Esophagus muscularis mucosa (tissue), 4 donors: Measurements from ENCODE around the gene MCRIP2. TPM values are rescaled to one million over a fixed set of nuclear protein-coding genes. Genes with fewer than 3 reads are reported as not detected.
A peak's percentile ranks its signal among the peaks of the same experiment; 100 is the strongest.

Experiments
- DNase-seq: peaks from one replicate; pipeline ENCODE4 v3.0.0-alpha.2; 2017; ENCODE audit errors: extremely low spot score
- H3K27ac ChIP-seq, 4 donors: fragments of 200-600 bp; sonication (generic); replicated peaks in 1 of 4; 1 replicate in 3 of 4; 2 replicates in 1 of 4; pipeline ENCODE4 v1.5.1; 2016 to 2019; ENCODE audit warnings: mild to moderate bottlenecking in 1 of 4
- H3K27me3 ChIP-seq, 4 donors: fragments of 200-600 bp; sonication (generic); one replicate each; pipeline versions ENCODE4 v1.5.1 to v1.6.0; 2016 to 2019
- H3K36me3 ChIP-seq, 4 donors: fragments of 200-600 bp; sonication (generic); one replicate each; pipeline ENCODE4 v1.5.1; 2016 to 2019
- H3K4me1 ChIP-seq, 4 donors: fragments of 200-600 bp; sonication (generic); one replicate each; pipeline ENCODE4 v1.5.1; 2016 to 2019
- H3K4me3 ChIP-seq, 4 donors: fragments of 200-600 bp; sonication (generic); 1 replicate in 2 of 4; 2 replicates in 2 of 4; pipeline ENCODE4 v1.5.1; 2016 to 2019; ENCODE audit warnings: mild to moderate bottlenecking in 4 of 4, moderate library complexity in 1 of 4
- H3K9me3 ChIP-seq, 4 donors: fragments of 200-600 bp; sonication (generic); 1 replicate in 3 of 4; 2 replicates in 1 of 4; pipeline ENCODE4 v1.5.1; 2016 to 2019
- CTCF ChIP-seq, 3 experiments: fragments of 200-600 bp in 2 of 3; fragments of 450-650 bp in 1 of 3; sonication (generic) in 2 of 3; IDR thresholded peaks; one replicate each; pipeline ENCODE4 v1.5.1; 2017 to 2019; ENCODE audit warnings: antibody characterized with exemption in 3 of 3, mild to moderate bottlenecking in 2 of 3, moderate library complexity in 1 of 3
- EP300 ChIP-seq: sonication (generic); formaldehyde crosslinking; IDR thresholded peaks from one replicate; pipeline ENCODE4 v1.6.1; 2017; ENCODE audit warnings: antibody characterized with exemption
- POLR2A ChIP-seq: fragments of 450-650 bp; IDR thresholded peaks from one replicate; pipeline ENCODE4 v1.6.1; 2017; ENCODE audit warnings: antibody characterized with exemption, moderate library complexity, mild to moderate bottlenecking, low read depth
- POLR2AphosphoS5 ChIP-seq, 2 donors: sonication (generic); formaldehyde crosslinking; IDR thresholded peaks; one replicate each; pipeline ENCODE4 v1.6.1; 2017; ENCODE audit warnings: antibody characterized with exemption in 2 of 2
- WGBS: methylation state at CpG from one replicate; pipeline ENCODE4 v1.1.5; 2018; 5-methylcytosine and 5-hydroxymethylcytosine counted together
- intact Hi-C: fragments of 100-400 bp; cut with DNase I; formaldehyde crosslinking; loops from one replicate; pipeline ENCODE4 v1.15.1; 2023
- total RNA-seq, 4 donors: library from RNA; depleted of rRNA; stranded (reverse); fragments of >200 nt; gene quantifications; one replicate each; pipeline versions ENCODE4 v1.1.0 to v1.2.1, GENCODE V29; 2016

Gene MCRIP2
- total RNA-seq, 4 donors from 2014 or later = 50.7 to 65.4 (median 59.1) TPM

GRCh38 chr16:642189-643049 is 791 bp downstream of the MCRIP2 start:
- no peak for DNase-seq

GRCh38 chr16:643050-643368 is 1.4 kb downstream of the MCRIP2 start:
- peaks cover 42 to 86% (median 68%) of the 10 kb centered on the region in 4 donors for H3K4me1 ChIP-seq
- H3K36me3 ChIP-seq = peaks cover 0 to 5% (median 4%) of the 10 kb centered on the region in 4 donors
- H3K4me3 ChIP-seq = peak overlapping the region; percentile 91 to 97 (median 94)
- H3K27me3 ChIP-seq = no peaks in the 10 kb centered on the region
- H3K27ac ChIP-seq = peak overlapping the region; percentile 80 to 94 (median 92)
- intact Hi-C loops = no loop called here
- DNase-seq = no peak
- 89% methylated on average over 8 of the region's 13 CpGs for WGBS
- TF ChIP-seq POLR2A (no peak), POLR2AphosphoS5 (IDR thresholded peaks at IDR 0.05) (no peak), CTCF (IDR thresholded peaks at IDR 0.05) (no peak)
- H3K9me3 ChIP-seq = no peaks in the 10 kb centered on the region

More at GRCh38 chr16:642189-643049, 791 bp downstream of the MCRIP2 start:
- intact Hi-C loops = no loop called here
- Histone ChIP-seq H3K4me3 (peak overlapping the region; percentile 91 to 97 (median 94)), H3K4me1 (peaks cover 42 to 86% (median 68%) of the 10 kb centered on the region in 4 donors), H3K27ac (peak overlapping the region; percentile 80 to 94 (median 92)), H3K36me3 (peaks cover 0 to 5% (median 4%) of the 10 kb centered on the region in 4 donors), H3K9me3 (no peaks in the 10 kb centered on the region), H3K27me3 (no peaks in the 10 kb centered on the region)
- WGBS = 9% methylated on average over 20 of the region's 72 CpGs
- TF ChIP-seq EP300 (no peak), POLR2A (no peak), POLR2AphosphoS5 (IDR thresholded peaks at IDR 0.05) (peak in 1 of 2 donors; percentile 3)

- no peak for TF ChIP-seq CTCF (IDR thresholded peaks at IDR 0.05)
- no peak for TF ChIP-seq EP300
- TF ChIP-seq POLR2A = no peak
- no peak for TF ChIP-seq POLR2AphosphoS5 (IDR thresholded peaks at IDR 0.05)
- no peak overlapping the region for H3K27ac ChIP-seq
- WGBS = 88% methylated on average over 12 of the region's 12 CpGs
Measured at GRCh38 chr16:644556-644955, 2.9 kb downstream of the MCRIP2 start.

GRCh38 chr16:645852-646678 is 4.4 kb downstream of the MCRIP2 start:
- TF ChIP-seq POLR2A (no peak), CTCF (IDR thresholded peaks at IDR 0.05) (no peak), EP300 (no peak), POLR2AphosphoS5 (IDR thresholded peaks at IDR 0.05) (no peak)
- intact Hi-C loops = no loop called here
- 73% methylated on average over 13 of the region's 32 CpGs for WGBS
- H3K4me3 ChIP-seq = no peak overlapping the region
- peaks cover 55 to 95% (median 78%) of the 10 kb centered on the region in 4 donors for H3K4me1 ChIP-seq
- no peaks in the 10 kb centered on the region for H3K27me3 ChIP-seq
- no peak for DNase-seq
- H3K27ac ChIP-seq = peak overlapping the region in 3 of 4 donors; percentile 47 to 57 (median 48)
- H3K9me3 ChIP-seq = no peaks in the 10 kb centered on the region
- H3K36me3 ChIP-seq = peaks cover 0 to 5% (median 4%) of the 10 kb centered on the region in 4 donors

More at GRCh38 chr16:644556-644955, 2.9 kb downstream of the MCRIP2 start:
- Histone ChIP-seq H3K36me3 (peaks cover 0 to 5% (median 4%) of the 10 kb centered on the region in 4 donors), H3K4me3 (no peak overlapping the region), H3K4me1 (peaks cover 49 to 88% (median 73%) of the 10 kb centered on the region in 4 donors), H3K27me3 (no peaks in the 10 kb centered on the region), H3K9me3 (no peaks in the 10 kb centered on the region)
- DNase-seq = no peak
- intact Hi-C loops = no loop called here
